ENCODE data around the gene GPR39. TPM values are rescaled to one million over a fixed set of nuclear protein-coding genes. Genes with fewer than 3 reads are reported as not detected.

GPR39 gene
- total RNA-seq, 1 experiment from 2014 or later: 34.8 TPM

DNA sequence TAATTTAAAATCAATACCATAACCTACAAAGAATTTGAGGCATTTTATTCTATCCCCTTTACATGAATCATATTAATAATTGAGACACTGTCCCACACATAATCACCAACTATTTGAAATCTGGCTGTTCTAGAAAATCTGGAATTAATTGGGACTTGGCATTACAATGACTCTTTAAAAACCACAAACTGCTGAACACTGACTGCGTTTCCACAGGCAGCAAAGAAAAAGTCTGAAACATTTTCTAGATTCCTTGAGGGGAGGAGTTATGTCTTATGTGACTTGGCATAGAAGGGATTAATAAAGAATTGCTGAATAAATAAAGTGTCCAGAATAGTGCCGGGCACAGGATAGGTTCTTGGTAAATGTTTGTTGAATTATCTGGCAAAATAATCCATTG is 61.4 kb downstream of the GPR39 start:
- no TSS peak for BruUV-seq (replicated peaks)
- Histone ChIP-seq H3K36me3 (ENCODE audit: low read depth, low read length) (0 out of 2 replicates have a peak, but pooled peaks cover 18% of the 10 kb centered on the region), H3K4me1 (ENCODE audit: insufficient read depth, low read length) (no peaks in the 10 kb centered on the region), H3K79me2 (ENCODE audit: low read length) (peaks cover 42% of the 10 kb centered on the region), H3K9ac (ENCODE audit: low read length) (no peak overlapping the region), H3K27ac (ENCODE audit: low read length) (no peak overlapping the region), H3K27me3 (ENCODE audit: low read length) (no peaks in the 10 kb centered on the region), H3K9me2 (replicated peaks; ENCODE audit: low read length) (no peaks in the 10 kb centered on the region), H2AFZ (ENCODE audit: low read length) (no peak overlapping the region), H3K4me2 (ENCODE audit: low read length) (no peak overlapping the region), H4K20me1 (ENCODE audit: low read length) (no peaks in the 10 kb centered on the region), H3F3A (ENCODE audit: low read length, unreplicated experiment) (no peaks in the 10 kb centered on the region), H3K4me3 (ENCODE audit: low read length) (no peak overlapping the region), H3K9me3 (ENCODE audit: low read length) (no peaks in the 10 kb centered on the region)
- ATAC-seq (peak; percentile 27; the same call in 1 of the 2 replicates), DNase-seq (no peak)
- TF ChIP-seq, protein P1, sequence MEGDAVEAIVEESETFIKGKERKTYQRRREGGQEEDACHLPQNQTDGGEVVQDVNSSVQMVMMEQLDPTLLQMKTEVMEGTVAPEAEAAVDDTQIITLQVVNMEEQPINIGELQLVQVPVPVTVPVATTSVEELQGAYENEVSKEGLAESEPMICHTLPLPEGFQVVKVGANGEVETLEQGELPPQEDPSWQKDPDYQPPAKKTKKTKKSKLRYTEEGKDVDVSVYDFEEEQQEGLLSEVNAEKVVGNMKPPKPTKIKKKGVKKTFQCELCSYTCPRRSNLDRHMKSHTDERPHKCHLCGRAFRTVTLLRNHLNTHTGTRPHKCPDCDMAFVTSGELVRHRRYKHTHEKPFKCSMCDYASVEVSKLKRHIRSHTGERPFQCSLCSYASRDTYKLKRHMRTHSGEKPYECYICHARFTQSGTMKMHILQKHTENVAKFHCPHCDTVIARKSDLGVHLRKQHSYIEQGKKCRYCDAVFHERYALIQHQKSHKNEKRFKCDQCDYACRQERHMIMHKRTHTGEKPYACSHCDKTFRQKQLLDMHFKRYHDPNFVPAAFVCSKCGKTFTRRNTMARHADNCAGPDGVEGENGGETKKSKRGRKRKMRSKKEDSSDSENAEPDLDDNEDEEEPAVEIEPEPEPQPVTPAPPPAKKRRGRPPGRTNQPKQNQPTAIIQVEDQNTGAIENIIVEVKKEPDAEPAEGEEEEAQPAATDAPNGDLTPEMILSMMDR (conservative IDR thresholded peaks at IDR 0.05; ENCODE audit: low read depth, low read length): no peak
- TF ChIP-seq EZH2 (IDR thresholded peaks at IDR 0.05; ENCODE audit: low read length, unreplicated experiment) (no peak), EZH2phosphoT487 (IDR thresholded peaks at IDR 0.05; ENCODE audit: borderline replicate concordance, low read length) (no peak)
- intact Hi-C loops (cut with micrococcal nuclease): no loop called here
- CTCF ChIA-PET: no interaction called here
- POLR2A ChIA-PET (ENCODE audit: unreplicated experiment): no interaction called here

DNA sequence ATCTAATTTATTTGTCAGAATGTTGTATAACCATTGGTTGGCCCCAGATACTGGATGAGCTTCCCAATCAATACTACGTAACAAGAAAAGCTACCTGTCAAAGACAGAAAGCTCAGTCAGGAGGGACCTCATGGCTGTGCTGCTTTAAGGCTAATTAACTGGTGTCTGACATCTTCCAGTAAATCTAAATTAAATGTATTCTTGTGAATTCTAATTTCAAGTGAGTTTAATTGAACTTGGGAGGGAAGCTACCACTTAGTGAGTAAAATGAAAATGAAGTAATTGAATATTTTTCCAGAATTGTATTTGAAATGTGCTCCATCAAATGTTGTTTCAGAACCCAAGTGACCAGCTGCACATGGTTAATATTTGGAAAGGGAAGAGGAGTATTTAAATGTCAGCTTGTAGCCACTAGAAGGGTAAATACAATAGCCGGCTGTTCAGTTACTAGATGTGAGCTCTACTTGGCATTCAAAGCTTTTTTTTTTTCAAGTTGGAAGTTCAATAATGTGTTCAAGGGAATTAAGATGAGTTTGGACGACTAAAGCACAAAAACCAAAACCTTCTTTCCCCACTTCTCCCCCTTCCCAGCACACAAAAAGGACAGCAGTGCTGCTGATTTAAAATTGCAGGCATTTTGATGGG is 62.0 kb downstream of the GPR39 start:
- BruUV-seq (replicated peaks): no TSS peak
- CTCF ChIA-PET: no interaction called here

DNA sequence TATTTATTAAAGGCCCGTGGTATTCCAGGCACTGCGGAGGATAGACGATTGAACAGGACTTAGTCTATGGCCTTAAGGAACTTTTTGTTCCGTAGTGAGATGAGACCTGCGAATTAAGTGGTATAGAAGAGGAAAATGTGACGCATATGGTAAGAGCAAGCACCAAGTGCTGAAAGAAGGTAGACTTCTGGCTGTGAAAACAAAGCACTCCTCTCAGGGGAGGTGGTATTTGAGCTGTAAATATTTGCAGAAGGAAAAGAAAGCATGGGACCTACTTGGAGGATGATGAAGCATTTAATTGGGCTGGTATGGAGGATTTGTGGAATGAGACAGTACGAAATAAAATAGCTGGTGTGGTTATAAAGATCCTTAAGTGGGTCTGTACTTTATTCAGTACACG is 62.5 kb downstream of the GPR39 start:
- 0 out of 2 replicates have a peak, but pooled peaks cover 11% of the 10 kb centered on the region for H3K36me3 ChIP-seq (ENCODE audit: low read depth, low read length)
- H3K4me1 ChIP-seq (ENCODE audit: insufficient read depth, low read length): no peaks in the 10 kb centered on the region
- H3K27me3 ChIP-seq (ENCODE audit: low read length): no peaks in the 10 kb centered on the region
- H3K9ac ChIP-seq (ENCODE audit: low read length): no peak overlapping the region
- no TSS peak for BruUV-seq (replicated peaks)
- H3K4me3 ChIP-seq (ENCODE audit: low read length): no peak overlapping the region
- H4K20me1 ChIP-seq (ENCODE audit: low read length): no peaks in the 10 kb centered on the region
- H3K27ac ChIP-seq (ENCODE audit: low read length): no peak overlapping the region
- intact Hi-C loops (cut with micrococcal nuclease): no loop called here
- H3K9me2 ChIP-seq (replicated peaks; ENCODE audit: low read length): no peaks in the 10 kb centered on the region
- CTCF ChIA-PET: no interaction called here
- H3K79me2 ChIP-seq (ENCODE audit: low read length): peaks cover 54% of the 10 kb centered on the region
- peak; percentile 19 for DNase-seq
- ATAC-seq: peak; percentile 93
- H3F3A ChIP-seq (ENCODE audit: low read length, unreplicated experiment): no peaks in the 10 kb centered on the region
- POLR2A ChIA-PET (ENCODE audit: unreplicated experiment): no interaction called here
- no peaks in the 10 kb centered on the region for H3K9me3 ChIP-seq (ENCODE audit: low read length)
- H3K4me2 ChIP-seq (ENCODE audit: low read length): no peak overlapping the region
- H2AFZ ChIP-seq (ENCODE audit: low read length): no peak overlapping the region
- TF ChIP-seq, protein P1 (conservative IDR thresholded peaks at IDR 0.05; ENCODE audit: low read depth, low read length): no peak
- no peak for TF ChIP-seq EZH2phosphoT487 (IDR thresholded peaks at IDR 0.05; ENCODE audit: borderline replicate concordance, low read length)
- no peak for TF ChIP-seq EZH2 (IDR thresholded peaks at IDR 0.05; ENCODE audit: low read length, unreplicated experiment)

More for the DNA sequence above, 62.0 kb downstream of the GPR39 start:
- POLR2A ChIA-PET (ENCODE audit: unreplicated experiment): no interaction called here
- H2AFZ ChIP-seq (ENCODE audit: low read length): no peak overlapping the region
- TF ChIP-seq EZH2 (IDR thresholded peaks at IDR 0.05; ENCODE audit: low read length, unreplicated experiment): no peak
- no peak for TF ChIP-seq EZH2phosphoT487 (IDR thresholded peaks at IDR 0.05; ENCODE audit: borderline replicate concordance, low read length)
- TF ChIP-seq, protein P1 (conservative IDR thresholded peaks at IDR 0.05; ENCODE audit: low read depth, low read length): no peak
- H3K4me2 ChIP-seq (ENCODE audit: low read length): no peak overlapping the region
- no peaks in the 10 kb centered on the region for H3K27me3 ChIP-seq (ENCODE audit: low read length)
- peaks cover 48% of the 10 kb centered on the region for H3K79me2 ChIP-seq (ENCODE audit: low read length)
- H3K27ac ChIP-seq (ENCODE audit: low read length): no peak overlapping the region
- no peaks in the 10 kb centered on the region for H3K9me3 ChIP-seq (ENCODE audit: low read length)
- intact Hi-C loops (cut with micrococcal nuclease): no loop called here
- H3K36me3 ChIP-seq (ENCODE audit: low read depth, low read length): 0 out of 2 replicates have a peak, but pooled peaks cover 13% of the 10 kb centered on the region
- H4K20me1 ChIP-seq (ENCODE audit: low read length): no peaks in the 10 kb centered on the region
- H3K4me1 ChIP-seq (ENCODE audit: insufficient read depth, low read length): no peaks in the 10 kb centered on the region
- DNase-seq: no peak
- H3F3A ChIP-seq (ENCODE audit: low read length, unreplicated experiment): no peaks in the 10 kb centered on the region
- no peak overlapping the region for H3K4me3 ChIP-seq (ENCODE audit: low read length)
- H3K9me2 ChIP-seq (replicated peaks; ENCODE audit: low read length): no peaks in the 10 kb centered on the region
- ATAC-seq: no peak
- no peak overlapping the region for H3K9ac ChIP-seq (ENCODE audit: low read length)

Data from PC-3 (cell line).